Spleen (tissue), 11 donors: ENCODE measurements around the gene ADCY2. TPM values are rescaled to one million over a fixed set of nuclear protein-coding genes. Genes with fewer than 3 reads are reported as not detected.

Experiments
- DNase-seq: peaks from one replicate; pipeline ENCODE4 v3.0.0-alpha.2; 2020
- H3K27ac ChIP-seq, 8 donors: fragments of 200-600 bp; sonication (generic) in 7 of 8; 1 replicate in 4 of 8; 2 replicates in 4 of 8; pipeline versions ENCODE4 v1.5.0 to v1.8.0; 2016 to 2021; ENCODE audit warnings: inconsistent platforms in 4 of 8, mild to moderate bottlenecking in 4 of 8, moderate library complexity in 1 of 8
- H3K27me3 ChIP-seq, 7 donors: fragments of 200-600 bp; sonication (generic) in 6 of 7; replicated peaks in 1 of 7; 1 replicate in 4 of 7; 2 replicates in 3 of 7; pipeline versions ENCODE4 v1.5.0 to v1.8.0; 2016 to 2021; ENCODE audit warnings: inconsistent platforms in 3 of 7, mild to moderate bottlenecking in 1 of 7
- H3K36me3 ChIP-seq, 6 donors: fragments of 200-600 bp; sonication (generic) in 5 of 6; 1 replicate in 4 of 6; 2 replicates in 2 of 6; pipeline versions ENCODE4 v1.5.0 to v1.8.0; 2016 to 2021; ENCODE audit warnings: inconsistent platforms in 2 of 6
- H3K4me1 ChIP-seq, 6 donors: fragments of 200-600 bp; sonication (generic) in 5 of 6; 1 replicate in 3 of 6; 2 replicates in 3 of 6; pipeline versions ENCODE4 v1.5.0 to v1.8.0; 2016 to 2021; ENCODE audit warnings: inconsistent platforms in 3 of 6
- H3K4me3 ChIP-seq, 8 donors: fragments of 200-600 bp; sonication (generic) in 7 of 8; 1 replicate in 4 of 8; 2 replicates in 4 of 8; pipeline versions ENCODE4 v1.5.0 to v1.8.0; 2016 to 2021; ENCODE audit warnings: inconsistent platforms in 4 of 8, mild to moderate bottlenecking in 4 of 8, moderate library complexity in 2 of 8
- H3K9me3 ChIP-seq, 8 donors: fragments of 200-600 bp; sonication (generic) in 7 of 8; 1 replicate in 4 of 8; 2 replicates in 4 of 8; pipeline versions ENCODE4 v1.5.0 to v1.8.0; 2016 to 2021; ENCODE audit warnings: inconsistent platforms in 4 of 8
- CTCF ChIP-seq, 11 experiments: fragments of 200-600 bp in 7 of 11; fragments of 450-650 bp in 4 of 11; sonication (generic) in 4 of 11; IDR thresholded peaks in 8 of 11; conservative IDR thresholded peaks in 3 of 11; 1 replicate in 7 of 11; 2 replicates in 4 of 11; pipeline versions ENCODE4 v1.4.0 to v1.8.0; 2016 to 2021; ENCODE audit warnings: antibody characterized with exemption in 11 of 11, inconsistent platforms in 4 of 11, mild to moderate bottlenecking in 1 of 11
- POLR2A ChIP-seq, 3 donors: fragments of 450-650 bp; IDR thresholded peaks; one replicate each; pipeline ENCODE4 v1.5.1; 2017; ENCODE audit warnings: antibody characterized with exemption in 3 of 3, mild to moderate bottlenecking in 1 of 3
- POLR2AphosphoS5 ChIP-seq, 3 donors: sonication (generic); formaldehyde crosslinking; IDR thresholded peaks; one replicate each; pipeline ENCODE4 v1.5.1; 2017; ENCODE audit warnings: antibody characterized with exemption in 3 of 3
- WGBS, 5 donors: extraction: QIAGEN DNeasy Blood & Tissue Kit in 3 of 5; methylation state at CpG; one replicate each; pipeline versions ENCODE4 v1.1.5 to v1.1.7; 2013 to 2018; 5-methylcytosine and 5-hydroxymethylcytosine counted together
- intact Hi-C: fragments of 100-400 bp; cut with DNase I; formaldehyde crosslinking; loops from one replicate; pipeline ENCODE4 v1.15.0; 2023; ENCODE audit warnings: low total_unique reads
- polyA plus RNA-seq, 3 donors: library from polyadenylated mRNA; stranded (reverse); fragments of 200-250 nt; gene quantifications; one replicate each; pipeline ENCODE4 v1.2.1, GENCODE V29; 2013
- total RNA-seq, 7 donors: library from RNA; depleted of rRNA in 3 of 7; stranded (reverse); fragments of >200 nt in 3 of 7; fragmentation: NEBNext Ultra II Directional in 4 of 7; extraction: Animal tissue kit (Norgen Biotek cat#: 25700) in 4 of 7; gene quantifications; one replicate each; pipeline versions ENCODE4 v1.1.0 to v1.2.1, GENCODE V29; 2016 to 2021
- donor health status: healthy with polysubstance abuse.
- donor health status: DM: no; HTN: no; CAD: no; lungs with moderate emphysema.
- donor health status: DM: no; HTN: no; CAD: no.
- donor health status: Bipolar disorder and iron deficiency.
- donor health status: healthy.
- donor health status: DM: no; HTN: no; CAD: no.
- donor health status: DM: yes; HTN: yes; CAD: no.

The ADCY2 gene
- total and polyA plus RNA-seq, 10 donors = 0.02 to 1.5 (median 0.18) TPM

- 74 to 82% (median 81%) methylated on average over 4 of the region's 4 CpGs for WGBS, 5 donors
- H3K4me1 ChIP-seq = no peaks in the 10 kb centered on the region
These were observed 21.8 kb upstream of the ADCY2 start for GRCh38 chr5:7374186-7374585.

GRCh38 chr5:7375457-7375856 lies 20.5 kb upstream of the ADCY2 start:
- Histone ChIP-seq H3K36me3 (no peaks in the 10 kb centered on the region), H3K27ac (no peak overlapping the region), H3K9me3 (no peaks in the 10 kb centered on the region), H3K27me3 (no peaks in the 10 kb centered on the region), H3K4me1 (no peaks in the 10 kb centered on the region), H3K4me3 (no peak overlapping the region)
- no peak for DNase-seq
- intact Hi-C loops = no loop called here
- 78 to 82% (median 80%) methylated on average over 4 of the region's 4 CpGs for WGBS, 5 donors
- no peak for TF ChIP-seq POLR2A (IDR thresholded peaks at IDR 0.05)
- no peak for TF ChIP-seq POLR2AphosphoS5 (IDR thresholded peaks at IDR 0.05)
- no peak for TF ChIP-seq CTCF (IDR thresholded peaks at IDR 0.05 in 8 of 11, conservative IDR thresholded peaks at IDR 0.05 in 3 of 11)

More at GRCh38 chr5:7374186-7374585, 21.8 kb upstream of the ADCY2 start:
- intact Hi-C loops = no loop called here
- Histone ChIP-seq H3K36me3 (no peaks in the 10 kb centered on the region), H3K4me3 (no peak overlapping the region), H3K27me3 (no peaks in the 10 kb centered on the region), H3K27ac (no peak overlapping the region), H3K9me3 (no peaks in the 10 kb centered on the region)
- DNase-seq = no peak
- TF ChIP-seq POLR2A (IDR thresholded peaks at IDR 0.05) (no peak), CTCF (IDR thresholded peaks at IDR 0.05 in 8 of 11, conservative IDR thresholded peaks at IDR 0.05 in 3 of 11) (no peak), POLR2AphosphoS5 (IDR thresholded peaks at IDR 0.05) (no peak)

GRCh38 chr5:7376871-7377270 lies 19.1 kb upstream of the ADCY2 start:
- Histone ChIP-seq H3K27ac (no peak overlapping the region), H3K4me1 (no peaks in the 10 kb centered on the region), H3K9me3 (no peaks in the 10 kb centered on the region), H3K36me3 (no peaks in the 10 kb centered on the region), H3K4me3 (no peak overlapping the region), H3K27me3 (no peaks in the 10 kb centered on the region)
- 44 to 63% (median 50%) methylated on average over 3 of the region's 3 CpGs for WGBS, 5 donors
- TF ChIP-seq CTCF (IDR thresholded peaks at IDR 0.05 in 8 of 11, conservative IDR thresholded peaks at IDR 0.05 in 3 of 11) (no peak), POLR2AphosphoS5 (IDR thresholded peaks at IDR 0.05) (no peak), POLR2A (IDR thresholded peaks at IDR 0.05) (no peak)
- DNase-seq = no peak
- intact Hi-C loops = no loop called here

GRCh38 chr5:7377761-7378160 lies 18.2 kb upstream of the ADCY2 start:
- Histone ChIP-seq H3K36me3 (no peaks in the 10 kb centered on the region), H3K4me3 (no peak overlapping the region), H3K9me3 (no peaks in the 10 kb centered on the region), H3K27ac (no peak overlapping the region), H3K4me1 (no peaks in the 10 kb centered on the region), H3K27me3 (no peaks in the 10 kb centered on the region)
- TF ChIP-seq POLR2A (IDR thresholded peaks at IDR 0.05) (no peak), POLR2AphosphoS5 (IDR thresholded peaks at IDR 0.05) (no peak), CTCF (IDR thresholded peaks at IDR 0.05 in 8 of 11, conservative IDR thresholded peaks at IDR 0.05 in 3 of 11) (no peak)
- intact Hi-C loops = no loop called here
- WGBS, 5 donors = 7 to 26% (median 12%) methylated on average over 2 of the region's 2 CpGs
- DNase-seq = no peak
